Measurements from ENCODE around the gene FCN3. TPM values are rescaled to one million over a fixed set of nuclear protein-coding genes. Genes with fewer than 3 reads are reported as not detected.

The FCN3 gene
- total RNA-seq, 2 experiments from 2014 or later = not detected

DNA sequence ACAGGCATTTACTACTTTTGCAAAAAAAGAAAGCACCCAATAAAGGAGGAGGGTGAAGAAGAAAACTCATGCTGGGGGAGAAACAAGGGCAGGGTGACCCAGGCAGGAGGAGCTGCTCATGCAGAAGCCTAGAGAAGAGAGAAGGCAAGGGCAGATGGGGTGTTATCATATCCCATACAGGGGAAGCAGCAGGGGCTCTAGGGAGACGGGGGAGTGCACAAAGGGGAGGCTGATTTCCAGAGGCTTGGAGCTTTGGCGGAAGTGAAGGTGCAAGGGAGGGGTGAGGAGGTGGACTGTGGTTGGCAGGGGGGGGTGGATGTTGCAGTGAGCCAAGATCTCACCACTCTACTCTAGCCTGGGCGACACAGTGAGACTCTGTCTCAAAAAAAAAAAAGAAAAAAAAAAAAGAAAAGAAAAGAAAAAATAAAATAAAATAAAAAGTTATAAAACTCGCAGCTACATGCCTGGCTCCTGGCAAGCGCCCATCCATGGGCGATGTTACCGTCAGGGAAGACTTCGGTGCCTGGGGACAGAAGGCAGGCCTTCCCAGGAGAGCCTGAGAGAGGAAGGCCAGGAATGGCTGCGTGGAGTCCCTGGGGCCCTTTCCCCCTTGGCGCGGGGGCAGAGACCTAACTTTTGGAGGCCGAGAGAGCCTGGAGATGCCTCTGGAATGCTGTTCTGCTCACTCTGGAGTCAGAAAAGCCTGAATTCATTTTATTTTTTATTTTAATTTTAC, 3.3 kb upstream of the FCN3 start:
- no peaks in the 10 kb centered on the region for H3K79me2 ChIP-seq (ENCODE audit: insufficient read depth, low read depth, low read length)
- no peaks in the 10 kb centered on the region for H3K4me1 ChIP-seq (ENCODE audit: insufficient read depth, low read length, poor library complexity, severe bottlenecking)
- BruUV-seq (replicated peaks) = no TSS peak
- no peak overlapping the region for H3K4me3 ChIP-seq (ENCODE audit: low read depth, low read length, poor library complexity, severe bottlenecking)
- CTCF ChIA-PET (ENCODE audit: unreplicated experiment) = interaction anchor here (0.5 kb wide), 1 partner anchor 291 kb away, joined by 4 read pairs; no protein-coding TSS in a partner anchor
- no peaks in the 10 kb centered on the region for H3K9me2 ChIP-seq (ENCODE audit: insufficient read depth, low read length)
- POLR2A ChIA-PET = no interaction called here
- TF ChIP-seq, protein P1, sequence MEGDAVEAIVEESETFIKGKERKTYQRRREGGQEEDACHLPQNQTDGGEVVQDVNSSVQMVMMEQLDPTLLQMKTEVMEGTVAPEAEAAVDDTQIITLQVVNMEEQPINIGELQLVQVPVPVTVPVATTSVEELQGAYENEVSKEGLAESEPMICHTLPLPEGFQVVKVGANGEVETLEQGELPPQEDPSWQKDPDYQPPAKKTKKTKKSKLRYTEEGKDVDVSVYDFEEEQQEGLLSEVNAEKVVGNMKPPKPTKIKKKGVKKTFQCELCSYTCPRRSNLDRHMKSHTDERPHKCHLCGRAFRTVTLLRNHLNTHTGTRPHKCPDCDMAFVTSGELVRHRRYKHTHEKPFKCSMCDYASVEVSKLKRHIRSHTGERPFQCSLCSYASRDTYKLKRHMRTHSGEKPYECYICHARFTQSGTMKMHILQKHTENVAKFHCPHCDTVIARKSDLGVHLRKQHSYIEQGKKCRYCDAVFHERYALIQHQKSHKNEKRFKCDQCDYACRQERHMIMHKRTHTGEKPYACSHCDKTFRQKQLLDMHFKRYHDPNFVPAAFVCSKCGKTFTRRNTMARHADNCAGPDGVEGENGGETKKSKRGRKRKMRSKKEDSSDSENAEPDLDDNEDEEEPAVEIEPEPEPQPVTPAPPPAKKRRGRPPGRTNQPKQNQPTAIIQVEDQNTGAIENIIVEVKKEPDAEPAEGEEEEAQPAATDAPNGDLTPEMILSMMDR (conservative IDR thresholded peaks at IDR 0.05; ENCODE audit: low read length) = no peak
- TF ChIP-seq EZH2phosphoT487 (IDR thresholded peaks at IDR 0.05; ENCODE audit: borderline replicate concordance, low read depth, low read length) = no peak
- H3K27ac ChIP-seq (ENCODE audit: low read depth, low read length, poor library complexity, severe bottlenecking) = no peak overlapping the region
- no peaks in the 10 kb centered on the region for H4K20me1 ChIP-seq (ENCODE audit: insufficient read depth, low read length)
- H3K9me3 ChIP-seq (ENCODE audit: low read length) = no peaks in the 10 kb centered on the region
- DNase-seq (ENCODE audit: low spot score) = no peak
- intact Hi-C loops (cut with micrococcal nuclease; ENCODE audit: unreplicated experiment) = no loop called here
- no peaks in the 10 kb centered on the region for H3K36me3 ChIP-seq (ENCODE audit: insufficient read depth, low read length)
- H2AFZ ChIP-seq (ENCODE audit: low read length) = no peak overlapping the region
- no peak overlapping the region for H3K4me2 ChIP-seq (ENCODE audit: low read length)

DNA sequence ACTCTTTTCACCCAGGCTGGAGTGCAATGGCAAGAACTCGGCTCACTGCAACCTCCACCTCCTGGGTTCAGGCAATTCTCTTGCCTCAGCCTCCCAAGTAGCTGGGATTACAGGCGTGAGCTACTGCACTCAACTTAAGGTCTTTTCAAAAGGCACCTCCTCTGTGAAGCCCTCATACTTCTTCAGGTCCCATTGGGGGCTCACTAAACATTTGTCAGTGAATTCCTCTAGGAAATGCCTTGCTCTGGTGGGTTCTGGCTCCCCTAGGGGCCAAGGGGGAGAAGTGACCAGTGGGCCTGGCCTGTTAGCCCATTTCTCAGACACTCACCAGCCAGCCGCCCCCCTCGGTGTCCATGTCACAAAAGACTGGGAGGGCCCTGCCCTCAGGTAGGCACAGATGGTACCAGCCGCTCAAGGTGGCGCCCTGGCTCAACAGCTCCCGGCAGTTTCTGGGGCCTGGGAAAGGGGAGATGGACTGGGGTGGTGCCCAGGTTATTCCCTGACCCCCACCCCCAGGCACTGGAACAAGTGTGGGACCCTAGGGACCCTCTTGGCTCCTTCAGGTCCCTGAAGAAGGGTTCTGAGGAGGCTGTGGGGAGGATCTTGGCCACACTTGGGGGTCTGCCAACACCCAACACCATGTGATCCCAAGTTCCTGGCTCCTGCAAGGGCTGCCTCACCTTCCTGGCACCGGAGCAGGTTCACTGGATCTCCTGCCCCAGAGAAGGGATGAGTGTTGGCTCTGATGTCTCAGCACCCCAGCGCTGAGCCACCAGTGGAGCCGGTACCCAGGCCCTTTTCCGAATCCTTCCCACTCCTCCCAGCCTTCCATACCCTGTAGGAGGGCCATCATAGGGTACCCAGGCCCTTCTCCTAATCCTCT, 1.6 kb downstream of the FCN3 start:
- H3K9me3 ChIP-seq (ENCODE audit: low read length) = no peaks in the 10 kb centered on the region
- H2AFZ ChIP-seq (ENCODE audit: low read length) = no peak overlapping the region
- TF ChIP-seq, protein P1 (conservative IDR thresholded peaks at IDR 0.05; ENCODE audit: low read length) = peak; percentile 52; the same call in 1 of the 2 replicates
- TF ChIP-seq EZH2phosphoT487 (IDR thresholded peaks at IDR 0.05; ENCODE audit: borderline replicate concordance, low read depth, low read length) = no peak
- intact Hi-C loops (cut with micrococcal nuclease; ENCODE audit: unreplicated experiment) = no loop called here
- H3K36me3 ChIP-seq (ENCODE audit: insufficient read depth, low read length) = no peaks in the 10 kb centered on the region
- no peaks in the 10 kb centered on the region for H3K4me1 ChIP-seq (ENCODE audit: insufficient read depth, low read length, poor library complexity, severe bottlenecking)
- no TSS peak for BruUV-seq (replicated peaks)
- POLR2A ChIA-PET = no interaction called here
- CTCF ChIA-PET (ENCODE audit: unreplicated experiment) = no interaction called here
- no peaks in the 10 kb centered on the region for H3K79me2 ChIP-seq (ENCODE audit: insufficient read depth, low read depth, low read length)
- no peak overlapping the region for H3K4me2 ChIP-seq (ENCODE audit: low read length)
- no peak overlapping the region for H3K27ac ChIP-seq (ENCODE audit: low read depth, low read length, poor library complexity, severe bottlenecking)
- no peaks in the 10 kb centered on the region for H4K20me1 ChIP-seq (ENCODE audit: insufficient read depth, low read length)
- H3K4me3 ChIP-seq (ENCODE audit: low read depth, low read length, poor library complexity, severe bottlenecking) = no peak overlapping the region
- no peak for DNase-seq (ENCODE audit: low spot score)
- H3K9me2 ChIP-seq (ENCODE audit: insufficient read depth, low read length) = no peaks in the 10 kb centered on the region
